Measurements from ENCODE around the gene GGCT.

Gene GGCT

DNA sequence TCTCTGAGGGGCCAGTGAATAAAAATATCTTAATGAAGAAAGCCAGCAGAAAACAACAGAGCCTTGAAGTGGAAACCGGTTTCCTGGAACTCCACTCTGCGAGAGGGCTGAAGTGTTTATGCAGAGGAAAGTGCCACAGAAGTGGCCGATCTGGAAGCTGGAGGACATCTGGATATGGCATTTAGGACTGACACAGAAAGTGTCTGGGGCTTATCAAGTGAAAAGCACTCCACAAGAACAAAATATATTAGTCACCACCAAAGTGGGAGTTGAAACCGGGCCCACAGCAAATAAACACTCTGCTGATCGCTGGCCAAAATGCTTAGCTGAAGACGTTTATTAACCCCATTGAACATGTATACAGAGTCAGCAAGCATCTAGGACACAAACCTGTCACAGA lies 33.9 kb downstream of the GGCT start:
- in situ Hi-C loops (cut with MboI; ENCODE audit: low sequenced_read_pairs, unreplicated experiment), result no loop called here
- TF ChIP-seq, protein P1, sequence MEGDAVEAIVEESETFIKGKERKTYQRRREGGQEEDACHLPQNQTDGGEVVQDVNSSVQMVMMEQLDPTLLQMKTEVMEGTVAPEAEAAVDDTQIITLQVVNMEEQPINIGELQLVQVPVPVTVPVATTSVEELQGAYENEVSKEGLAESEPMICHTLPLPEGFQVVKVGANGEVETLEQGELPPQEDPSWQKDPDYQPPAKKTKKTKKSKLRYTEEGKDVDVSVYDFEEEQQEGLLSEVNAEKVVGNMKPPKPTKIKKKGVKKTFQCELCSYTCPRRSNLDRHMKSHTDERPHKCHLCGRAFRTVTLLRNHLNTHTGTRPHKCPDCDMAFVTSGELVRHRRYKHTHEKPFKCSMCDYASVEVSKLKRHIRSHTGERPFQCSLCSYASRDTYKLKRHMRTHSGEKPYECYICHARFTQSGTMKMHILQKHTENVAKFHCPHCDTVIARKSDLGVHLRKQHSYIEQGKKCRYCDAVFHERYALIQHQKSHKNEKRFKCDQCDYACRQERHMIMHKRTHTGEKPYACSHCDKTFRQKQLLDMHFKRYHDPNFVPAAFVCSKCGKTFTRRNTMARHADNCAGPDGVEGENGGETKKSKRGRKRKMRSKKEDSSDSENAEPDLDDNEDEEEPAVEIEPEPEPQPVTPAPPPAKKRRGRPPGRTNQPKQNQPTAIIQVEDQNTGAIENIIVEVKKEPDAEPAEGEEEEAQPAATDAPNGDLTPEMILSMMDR (IDR thresholded peaks at IDR 0.05; ENCODE audit: borderline replicate concordance, control extremely low read depth, extremely low read depth, insufficient read depth, missing control alignments), result no peak
- no peak for DNase-seq (ENCODE audit: low spot score)

DNA sequence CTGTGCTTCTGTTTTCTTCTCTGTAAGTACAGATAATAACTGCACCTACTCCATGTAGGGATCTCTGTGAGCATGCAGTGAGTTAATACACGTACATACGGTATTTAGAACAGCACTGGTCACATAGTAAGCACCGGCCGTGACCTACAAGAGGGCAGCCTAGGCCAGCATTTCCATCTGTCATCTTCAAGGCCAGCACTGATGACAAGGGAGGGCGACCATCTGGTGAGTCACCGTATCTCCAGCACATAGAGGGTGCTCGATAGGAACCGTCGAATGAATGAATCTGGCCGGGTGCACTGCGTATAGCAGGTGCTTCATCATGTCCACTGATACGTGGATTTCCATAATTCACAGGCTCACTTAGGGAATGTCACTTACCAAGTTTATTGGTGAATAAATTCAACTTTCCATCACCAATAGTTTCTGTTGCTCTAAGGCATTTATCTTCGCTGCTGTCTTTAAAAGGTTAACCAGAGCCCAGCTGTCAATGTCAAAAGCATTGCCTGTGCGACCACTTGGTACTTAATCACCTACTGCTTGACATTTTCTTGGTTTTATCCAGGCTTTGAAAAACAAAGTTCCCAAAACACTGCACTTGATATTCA lies 34.4 kb downstream of the GGCT start:
- DNase-seq (ENCODE audit: low spot score), result no peak
- in situ Hi-C loops (cut with MboI; ENCODE audit: low sequenced_read_pairs, unreplicated experiment), result no loop called here
- TF ChIP-seq, protein P1 (IDR thresholded peaks at IDR 0.05; ENCODE audit: borderline replicate concordance, control extremely low read depth, extremely low read depth, insufficient read depth, missing control alignments), result no peak

DNA sequence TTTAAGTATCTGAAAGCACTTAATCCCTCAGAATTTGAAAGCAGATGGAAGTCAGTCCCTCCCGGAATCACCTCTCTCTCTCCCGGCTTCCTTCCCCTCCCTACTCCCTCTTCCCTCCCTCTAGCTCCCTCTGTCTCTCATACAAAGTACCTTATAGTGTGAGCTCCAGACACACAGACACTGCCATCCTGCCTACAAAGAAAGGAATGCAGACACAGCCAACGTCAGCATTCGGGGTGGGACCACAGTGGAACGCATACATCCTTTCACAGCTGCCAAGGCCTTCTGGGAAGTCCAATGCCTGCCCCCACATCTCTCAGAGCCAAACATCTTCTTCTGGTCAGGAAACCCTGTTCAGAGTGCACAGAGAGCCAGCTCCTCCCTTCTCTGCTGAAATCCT lies 35.3 kb downstream of the GGCT start:
- DNase-seq (ENCODE audit: low spot score), result no peak
- TF ChIP-seq, protein P1 (IDR thresholded peaks at IDR 0.05; ENCODE audit: borderline replicate concordance, control extremely low read depth, extremely low read depth, insufficient read depth, missing control alignments), result no peak
- in situ Hi-C loops (cut with MboI; ENCODE audit: low sequenced_read_pairs, unreplicated experiment), result no loop called here

DNA sequence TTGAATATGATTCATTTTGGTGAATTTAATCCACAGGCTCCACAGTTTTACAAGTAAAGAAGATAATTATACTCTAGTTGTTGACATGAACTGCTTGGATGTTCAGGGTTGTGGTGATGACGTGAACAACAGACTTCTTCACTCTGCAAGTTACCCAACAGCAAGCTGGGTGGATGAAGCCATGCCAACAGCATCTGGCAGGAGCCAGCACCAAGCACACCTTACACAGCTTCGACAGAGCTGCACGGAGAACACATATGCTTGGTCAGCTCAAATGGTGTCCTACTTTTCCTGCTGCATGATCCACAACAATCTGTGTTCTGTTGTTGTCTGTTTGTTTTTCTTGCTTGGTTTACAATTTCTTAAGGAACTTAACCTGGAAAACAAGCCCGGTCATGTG lies 35.8 kb downstream of the GGCT start:
- TF ChIP-seq, protein P1 (IDR thresholded peaks at IDR 0.05; ENCODE audit: borderline replicate concordance, control extremely low read depth, extremely low read depth, insufficient read depth, missing control alignments), result no peak
- no peak for DNase-seq (ENCODE audit: low spot score)
- in situ Hi-C loops (cut with MboI; ENCODE audit: low sequenced_read_pairs, unreplicated experiment), result no loop called here

DNA sequence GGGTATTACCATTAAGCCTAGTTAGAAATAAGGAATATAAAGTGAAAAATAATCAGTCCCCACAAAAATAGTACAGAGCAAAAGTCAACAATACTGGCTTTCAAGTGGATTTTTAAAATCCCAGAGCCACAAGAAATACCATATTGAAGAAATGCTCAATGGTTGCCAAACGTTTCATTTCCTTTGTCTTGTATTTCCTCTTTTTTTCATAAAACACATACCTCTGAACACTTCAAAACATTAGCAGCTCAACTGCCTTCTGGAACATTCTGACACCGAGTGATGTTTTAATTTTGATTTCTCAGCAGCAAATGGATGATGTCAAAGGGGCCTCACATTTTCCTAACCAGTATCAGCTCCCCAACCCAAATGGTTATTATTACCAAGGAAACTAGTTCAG lies 36.6 kb downstream of the GGCT start:
- TF ChIP-seq, protein P1 (IDR thresholded peaks at IDR 0.05; ENCODE audit: borderline replicate concordance, control extremely low read depth, extremely low read depth, insufficient read depth, missing control alignments), result no peak
- in situ Hi-C loops (cut with MboI; ENCODE audit: low sequenced_read_pairs, unreplicated experiment), result no loop called here

DNA sequence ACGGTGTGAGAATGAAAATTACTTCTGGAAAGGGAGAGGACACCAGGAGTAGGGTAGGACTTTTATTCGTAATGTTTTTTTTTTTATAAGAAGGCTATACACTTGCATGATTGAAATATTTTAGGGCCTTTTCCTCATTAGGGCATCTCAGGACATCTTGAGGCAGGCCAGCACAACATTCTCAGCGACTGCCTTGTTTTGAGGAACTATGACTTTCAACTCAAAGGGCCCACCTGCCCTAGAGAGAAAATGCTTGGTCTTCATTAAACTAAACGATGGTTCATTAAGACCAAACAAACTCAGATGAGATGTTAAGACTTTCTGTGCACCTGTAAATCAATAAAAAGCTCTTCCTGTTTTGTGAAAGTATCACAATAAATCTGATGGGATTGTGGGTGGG lies 37.4 kb downstream of the GGCT start:
- in situ Hi-C loops (cut with MboI; ENCODE audit: low sequenced_read_pairs, unreplicated experiment), result no loop called here
- DNase-seq (ENCODE audit: low spot score), result no peak
- TF ChIP-seq, protein P1 (IDR thresholded peaks at IDR 0.05; ENCODE audit: borderline replicate concordance, control extremely low read depth, extremely low read depth, insufficient read depth, missing control alignments), result no peak

More for the DNA sequence above, 36.6 kb downstream of the GGCT start:
- no peak for DNase-seq (ENCODE audit: low spot score)
